ENCODE measurements around the gene ITPKB.

ITPKB gene

GRCh38 chr1:226722240-226722900, 16.7 kb downstream of the ITPKB start:
- TF ChIP-seq RAD21 (IDR thresholded peaks at IDR 0.05; ENCODE audit: low read depth) (no peak), TCF12 (IDR thresholded peaks at IDR 0.05; ENCODE audit: low read depth) (no peak), ZBTB7A (IDR thresholded peaks at IDR 0.05; ENCODE audit: low read depth) (no peak), MAX (IDR thresholded peaks at IDR 0.05) (no peak), CEBPB (IDR thresholded peaks at IDR 0.05) (no peak), YY1 (IDR thresholded peaks at IDR 0.05; ENCODE audit: low read depth) (no peak), TEAD4 (IDR thresholded peaks at IDR 0.05) (no peak), REST (IDR thresholded peaks at IDR 0.05; ENCODE audit: low read depth) (no peak), CREB1 (IDR thresholded peaks at IDR 0.05; ENCODE audit: low read depth) (no peak)

GRCh38 chr1:226719596-226720387, 19.3 kb downstream of the ITPKB start:
- no peak for TF ChIP-seq USF1 (IDR thresholded peaks at IDR 0.05)
- TF ChIP-seq REST (IDR thresholded peaks at IDR 0.05; ENCODE audit: low read depth): no peak
- TF ChIP-seq EP300 (IDR thresholded peaks at IDR 0.05; ENCODE audit: borderline replicate concordance): no peak
- no peak for TF ChIP-seq FOXM1 (IDR thresholded peaks at IDR 0.05; ENCODE audit: borderline replicate concordance, low read depth)
- no peak for TF ChIP-seq ZBTB7A (IDR thresholded peaks at IDR 0.05; ENCODE audit: low read depth)
- no peak for TF ChIP-seq CREB1 (IDR thresholded peaks at IDR 0.05; ENCODE audit: low read depth)
- TF ChIP-seq EGR1 (IDR thresholded peaks at IDR 0.05): no peak
- no peak for TF ChIP-seq YY1 (IDR thresholded peaks at IDR 0.05; ENCODE audit: low read depth)
- TF ChIP-seq TEAD4 (IDR thresholded peaks at IDR 0.05): no peak
- TF ChIP-seq TAF1 (IDR thresholded peaks at IDR 0.05; ENCODE audit: low read depth): no peak
- TF ChIP-seq RAD21 (IDR thresholded peaks at IDR 0.05; ENCODE audit: low read depth): no peak
- no peak for TF ChIP-seq TCF12 (IDR thresholded peaks at IDR 0.05; ENCODE audit: low read depth)
- no peak for TF ChIP-seq MAX (IDR thresholded peaks at IDR 0.05)
- no peak for TF ChIP-seq CEBPB (IDR thresholded peaks at IDR 0.05)
- TF ChIP-seq NFIC (IDR thresholded peaks at IDR 0.05): no peak

- TF ChIP-seq FOXM1 (IDR thresholded peaks at IDR 0.05; ENCODE audit: borderline replicate concordance, low read depth): no peak
- TF ChIP-seq YY1 (IDR thresholded peaks at IDR 0.05; ENCODE audit: low read depth): no peak
- TF ChIP-seq ZBTB7A (IDR thresholded peaks at IDR 0.05; ENCODE audit: low read depth): no peak
- TF ChIP-seq TCF12 (IDR thresholded peaks at IDR 0.05; ENCODE audit: low read depth): no peak
- no peak for TF ChIP-seq TAF1 (IDR thresholded peaks at IDR 0.05; ENCODE audit: low read depth)
- no peak for TF ChIP-seq REST (IDR thresholded peaks at IDR 0.05; ENCODE audit: low read depth)
- no peak for TF ChIP-seq CREB1 (IDR thresholded peaks at IDR 0.05; ENCODE audit: low read depth)
- no peak for TF ChIP-seq NFIC (IDR thresholded peaks at IDR 0.05)
These were observed 21.7 kb downstream of the ITPKB start for GRCh38 chr1:226717256-226717909.

GRCh38 chr1:226716577-226716976, 22.5 kb downstream of the ITPKB start:
- TF ChIP-seq EP300 (IDR thresholded peaks at IDR 0.05; ENCODE audit: borderline replicate concordance): no peak
- no peak for TF ChIP-seq YY1 (IDR thresholded peaks at IDR 0.05; ENCODE audit: low read depth)
- no peak for TF ChIP-seq RAD21 (IDR thresholded peaks at IDR 0.05; ENCODE audit: low read depth)
- no peak for TF ChIP-seq CEBPB (IDR thresholded peaks at IDR 0.05)
- no peak for TF ChIP-seq USF1 (IDR thresholded peaks at IDR 0.05)
- TF ChIP-seq TEAD4 (IDR thresholded peaks at IDR 0.05): no peak
